ENCODE measurements around the gene BDKRB2.

- TF ChIP-seq CTCF (IDR thresholded peaks at IDR 0.05; ENCODE audit: insufficient read depth, low read depth, low read length) (no peak), EZH2 (IDR thresholded peaks at IDR 0.05; ENCODE audit: insufficient read depth, low read length) (no peak)
Observed at GRCh38 chr14:96233661-96234060, 29.0 kb downstream of the BDKRB2 start.

All from astrocyte (in vitro differentiated cells and primary cell).